ENCODE data around the gene HIF1A.
A peak's percentile ranks its signal among the peaks of the same experiment; 100 is the strongest.

Gene HIF1A

GRCh38 chr14:61761557-61761956 is 66.2 kb downstream of the HIF1A start:
- Mint-ChIP-seq H3K4me3 (peak overlapping the region; percentile 92), H3K27me3 (no peaks in the 10 kb centered on the region), H3K36me3 (ENCODE audit: insufficient read depth) (peaks cover 14% of the 10 kb centered on the region), H3K27ac (ENCODE audit: low read depth) (peak overlapping the region; percentile 97), H3K4me1 (peaks cover 33% of the 10 kb centered on the region), H3K9me3 (no peaks in the 10 kb centered on the region)
- DNase-seq (ENCODE audit: low spot score in 2 of 2) (peak in 1 of 2 donors; percentile 15), ATAC-seq (replicated peaks; ENCODE audit: extremely low read depth, poor library complexity, severe bottlenecking) (peak; percentile 2)

GRCh38 chr14:61761959-61762786 is 66.9 kb downstream of the HIF1A start, which contains the start of gene SNAPC1:
SNAPC1 (plus strand) TSS chr14:61762420; CDS start chr14:61762461, 41 bp downstream.
- H3K27me3 Mint-ChIP-seq, result no peaks in the 10 kb centered on the region
- H3K27ac Mint-ChIP-seq (ENCODE audit: low read depth), result peak within 1 kb of the TSS; percentile 97
- ATAC-seq (replicated peaks; ENCODE audit: extremely low read depth, poor library complexity, severe bottlenecking) (peak; percentile 96), DNase-seq (ENCODE audit: low spot score in 2 of 2) (peak; percentile 96)
- H3K4me1 Mint-ChIP-seq, result peaks cover 33% of the 10 kb centered on the region
- H3K9me3 Mint-ChIP-seq, result no peaks in the 10 kb centered on the region
- peaks cover 14% of the 10 kb centered on the region for H3K36me3 Mint-ChIP-seq (ENCODE audit: insufficient read depth)
- peak within 1 kb of the TSS; percentile 92 for H3K4me3 Mint-ChIP-seq

- Mint-ChIP-seq H3K27me3 (no peaks in the 10 kb centered on the region), H3K27ac (ENCODE audit: low read depth) (no peak overlapping the region), H3K4me1 (peaks cover 33% of the 10 kb centered on the region)
Observed at GRCh38 chr14:61764342-61765122, 69.2 kb downstream of the HIF1A start.

GRCh38 chr14:61765225-61765943 is 70.1 kb downstream of the HIF1A start:
- Mint-ChIP-seq H3K4me3 (no peak overlapping the region), H3K36me3 (ENCODE audit: insufficient read depth) (peaks cover 26% of the 10 kb centered on the region), H3K27me3 (no peaks in the 10 kb centered on the region), H3K9me3 (no peaks in the 10 kb centered on the region), H3K4me1 (peaks cover 33% of the 10 kb centered on the region), H3K27ac (ENCODE audit: low read depth) (no peak overlapping the region)
- ATAC-seq (replicated peaks; ENCODE audit: extremely low read depth, poor library complexity, severe bottlenecking) (no peak), DNase-seq (ENCODE audit: low spot score in 2 of 2) (no peak)

More at GRCh38 chr14:61764342-61765122, 69.2 kb downstream of the HIF1A start:
- no peaks in the 10 kb centered on the region for H3K9me3 Mint-ChIP-seq
- DNase-seq (ENCODE audit: low spot score in 2 of 2) (no peak), ATAC-seq (replicated peaks; ENCODE audit: extremely low read depth, poor library complexity, severe bottlenecking) (no peak)
- H3K36me3 Mint-ChIP-seq (ENCODE audit: insufficient read depth), result peaks cover 22% of the 10 kb centered on the region
- H3K4me3 Mint-ChIP-seq, result no peak overlapping the region

GRCh38 chr14:61766151-61766550 is 70.8 kb downstream of the HIF1A start:
- no peaks in the 10 kb centered on the region for H3K9me3 Mint-ChIP-seq
- H3K4me1 Mint-ChIP-seq, result peaks cover 33% of the 10 kb centered on the region

GRCh38 chr14:61768240-61768639 is 72.9 kb downstream of the HIF1A start:
- Mint-ChIP-seq H3K9me3 (no peaks in the 10 kb centered on the region), H3K27ac (ENCODE audit: low read depth) (no peak overlapping the region), H3K4me1 (peaks cover 12% of the 10 kb centered on the region), H3K36me3 (ENCODE audit: insufficient read depth) (peaks cover 22% of the 10 kb centered on the region), H3K4me3 (no peak overlapping the region), H3K27me3 (no peaks in the 10 kb centered on the region)
- no peak for DNase-seq (ENCODE audit: low spot score in 2 of 2)
- ATAC-seq (replicated peaks; ENCODE audit: extremely low read depth, poor library complexity, severe bottlenecking), result no peak

More at GRCh38 chr14:61766151-61766550, 70.8 kb downstream of the HIF1A start:
- no peak for DNase-seq (ENCODE audit: low spot score in 2 of 2)
- no peaks in the 10 kb centered on the region for H3K27me3 Mint-ChIP-seq
- H3K27ac Mint-ChIP-seq (ENCODE audit: low read depth), result no peak overlapping the region
- no peak overlapping the region for H3K4me3 Mint-ChIP-seq
- H3K36me3 Mint-ChIP-seq (ENCODE audit: insufficient read depth), result peaks cover 28% of the 10 kb centered on the region
- no peak for ATAC-seq (replicated peaks; ENCODE audit: extremely low read depth, poor library complexity, severe bottlenecking)

GRCh38 chr14:61769893-61770292 is 74.6 kb downstream of the HIF1A start:
- Mint-ChIP-seq H3K27me3 (no peaks in the 10 kb centered on the region), H3K4me1 (no peaks in the 10 kb centered on the region), H3K9me3 (no peaks in the 10 kb centered on the region), H3K27ac (ENCODE audit: low read depth) (no peak overlapping the region), H3K4me3 (no peak overlapping the region), H3K36me3 (ENCODE audit: insufficient read depth) (peaks cover 28% of the 10 kb centered on the region)
- no peak for DNase-seq (ENCODE audit: low spot score in 2 of 2)
- ATAC-seq (replicated peaks; ENCODE audit: extremely low read depth, poor library complexity, severe bottlenecking), result no peak

GRCh38 chr14:61774861-61775260 is 79.5 kb downstream of the HIF1A start:
- H3K36me3 Mint-ChIP-seq (ENCODE audit: insufficient read depth), result peaks cover 37% of the 10 kb centered on the region
- H3K4me3 Mint-ChIP-seq, result no peak overlapping the region
- no peaks in the 10 kb centered on the region for H3K27me3 Mint-ChIP-seq
- DNase-seq (ENCODE audit: low spot score in 2 of 2) (no peak), ATAC-seq (replicated peaks; ENCODE audit: extremely low read depth, poor library complexity, severe bottlenecking) (no peak)
- peaks cover 9% of the 10 kb centered on the region for H3K4me1 Mint-ChIP-seq
- no peaks in the 10 kb centered on the region for H3K9me3 Mint-ChIP-seq
- H3K27ac Mint-ChIP-seq (ENCODE audit: low read depth), result no peak overlapping the region

GRCh38 chr14:61780125-61780524 is 84.8 kb downstream of the HIF1A start:
- H3K4me3 Mint-ChIP-seq, result no peak overlapping the region
- ATAC-seq (replicated peaks; ENCODE audit: extremely low read depth, poor library complexity, severe bottlenecking), result no peak
- H3K9me3 Mint-ChIP-seq, result no peaks in the 10 kb centered on the region

GRCh38 chr14:61797309-61797708 is 102.0 kb downstream of the HIF1A start:
- no peak overlapping the region for H3K4me3 Mint-ChIP-seq
- ATAC-seq (replicated peaks; ENCODE audit: extremely low read depth, poor library complexity, severe bottlenecking), result no peak
- peaks cover 16% of the 10 kb centered on the region for H3K36me3 Mint-ChIP-seq (ENCODE audit: insufficient read depth)

More at GRCh38 chr14:61780125-61780524, 84.8 kb downstream of the HIF1A start:
- Mint-ChIP-seq H3K36me3 (ENCODE audit: insufficient read depth) (peaks cover 28% of the 10 kb centered on the region), H3K27ac (ENCODE audit: low read depth) (no peak overlapping the region), H3K27me3 (no peaks in the 10 kb centered on the region), H3K4me1 (peaks cover 16% of the 10 kb centered on the region)
- no peak for DNase-seq (ENCODE audit: low spot score in 2 of 2)

More at GRCh38 chr14:61797309-61797708, 102.0 kb downstream of the HIF1A start:
- DNase-seq (ENCODE audit: low spot score in 2 of 2), result no peak
- Mint-ChIP-seq H3K27ac (ENCODE audit: low read depth) (no peak overlapping the region), H3K27me3 (no peaks in the 10 kb centered on the region), H3K9me3 (no peaks in the 10 kb centered on the region), H3K4me1 (no peaks in the 10 kb centered on the region)
